IMR-90 (cell line): ENCODE data around the gene PIP5K1B. TPM values are rescaled to one million over a fixed set of nuclear protein-coding genes. Genes with fewer than 3 reads are reported as not detected.

ENCODE experiments used
- ATAC-seq: fragments of 200-7000 bp; cut with Tn5 transposase; 2 replicates; pipeline ENCODE4 v1.9.1; 2020; ENCODE audit warnings: low read depth, mild to moderate bottlenecking, moderate library complexity
- BruUV-seq: library from RNA; stranded (reverse); fragments of 400-500 nt; replicated peaks from 2 replicates; lab custom pipeline; 2021; lab: Mats Ljungman, UMichigan
- CTCF ChIA-PET: fragments of 300-600 bp; formaldehyde crosslinking; extraction: SDS; loops from one replicate; lab custom pipeline; 2021; ENCODE audit warnings: antibody characterized with exemption; lab: Yijun Ruan, JAX
- POLR2A ChIA-PET: fragments of 300-600 bp; sonication (Branson Sonifier 250); formaldehyde crosslinking; loops from one replicate; lab custom pipeline; 2022; ENCODE audit warnings: antibody characterized with exemption; ENCODE audit not compliant: unreplicated experiment; lab: Charles Lee
- DNase-seq: peaks from one replicate; pipeline ENCODE4 v3.0.0; 2013
- H2AFZ ChIP-seq: replicated peaks from 2 replicates; pipeline ENCODE3; 2013; ENCODE audit warnings: low read length, mild to moderate bottlenecking; ENCODE audit not compliant: poor library complexity
- H2AK5ac ChIP-seq: 2 replicates; pipeline ENCODE4 v1.6.1; 2013; ENCODE audit warnings: low read depth, low read length, inconsistent platforms
- H2AK9ac ChIP-seq: replicated peaks from 2 replicates; pipeline ENCODE3; 2013; ENCODE audit warnings: mild to moderate bottlenecking, low read depth, low read length, moderate library complexity; ENCODE audit not compliant: poor library complexity
- H2BK120ac ChIP-seq: 2 replicates; pipeline ENCODE4 v1.6.1; 2013; ENCODE audit warnings: low read depth, low read length, inconsistent platforms
- H2BK15ac ChIP-seq: 3 replicates; pipeline ENCODE4 v1.6.1; 2013; ENCODE audit warnings: low read depth, low read length, inconsistent platforms
- H2BK20ac ChIP-seq: 2 replicates; pipeline ENCODE4 v1.6.1; 2013; ENCODE audit warnings: low read depth, mild to moderate bottlenecking, inconsistent platforms, low read length, moderate library complexity
- H2BK5ac ChIP-seq: 2 replicates; pipeline ENCODE4 v1.6.1; 2013; ENCODE audit warnings: mild to moderate bottlenecking, low read depth, low read length, inconsistent platforms; ENCODE audit not compliant: poor library complexity, severe bottlenecking
- H3K14ac ChIP-seq: replicated peaks from 2 replicates; pipeline ENCODE4 v1.6.1; 2013; ENCODE audit warnings: low read depth, low read length, inconsistent platforms
- H3K18ac ChIP-seq: 2 replicates; pipeline ENCODE4 v1.6.1; 2013; ENCODE audit warnings: low read depth, low read length, control low read depth
- H3K23ac ChIP-seq: 2 replicates; pipeline ENCODE4 v1.6.1; 2013; ENCODE audit warnings: low read depth, low read length, inconsistent platforms
- H3K27ac ChIP-seq: 2 replicates; pipeline ENCODE4 v1.5.1; 2013; ENCODE audit warnings: mild to moderate bottlenecking, control low read depth, low read length; ENCODE audit not compliant: insufficient read depth
- H3K27me3 ChIP-seq: 2 replicates; pipeline ENCODE4 v1.6.1; 2013; ENCODE audit warnings: low read length; ENCODE audit not compliant: control insufficient read depth, insufficient read depth
- H3K36me3 ChIP-seq: 2 replicates; pipeline ENCODE4 v1.6.1; 2013; ENCODE audit warnings: low read length, mixed read lengths; ENCODE audit not compliant: control insufficient read depth, insufficient read depth
- H3K4ac ChIP-seq: 2 replicates; pipeline ENCODE4 v1.6.1; 2013; ENCODE audit warnings: low read depth, low read length, inconsistent platforms
- H3K4me1 ChIP-seq: 2 replicates; pipeline ENCODE4 v1.6.1; 2013; ENCODE audit warnings: low read length, mixed read lengths; ENCODE audit not compliant: control insufficient read depth, insufficient read depth
- H3K4me2 ChIP-seq: 2 replicates; pipeline ENCODE4 v1.6.1; 2013; ENCODE audit warnings: low read depth, mild to moderate bottlenecking, control low read depth, low read length, moderate library complexity
- H3K4me3 ChIP-seq: 2 replicates; pipeline ENCODE4 v1.5.1; 2013; ENCODE audit warnings: low read depth, mild to moderate bottlenecking, control low read depth, low read length, moderate library complexity; ENCODE audit not compliant: insufficient read depth
- H3K56ac ChIP-seq: 2 replicates; pipeline ENCODE4 v1.6.1; 2013; ENCODE audit warnings: low read length, inconsistent platforms; ENCODE audit not compliant: insufficient read depth; ENCODE audit errors: extremely low read depth
- H3K79me1 ChIP-seq, 2 experiments: 2 replicates each; pipeline ENCODE4 v1.6.1; 2013; ENCODE audit warnings: low read length in 2 of 2, inconsistent platforms in 1 of 2, low read depth in 1 of 2
- H3K9ac ChIP-seq: 2 replicates; pipeline ENCODE4 v1.6.1; 2013; ENCODE audit warnings: low read depth, low read length, control low read depth
- H3K9me1 ChIP-seq: 2 replicates; pipeline ENCODE4 v1.6.1; 2013; ENCODE audit warnings: low read length, inconsistent platforms; ENCODE audit not compliant: insufficient read depth
- H3K9me3 ChIP-seq: 2 replicates; pipeline ENCODE4 v1.6.1; 2013; ENCODE audit warnings: low read length; ENCODE audit not compliant: control insufficient read depth, insufficient read depth
- H4K20me1 ChIP-seq: 2 replicates; pipeline ENCODE4 v1.6.1; 2013; ENCODE audit warnings: low read length, inconsistent platforms; ENCODE audit not compliant: insufficient read depth
- H4K5ac ChIP-seq: 2 replicates; pipeline ENCODE4 v1.6.1; 2013; ENCODE audit warnings: mild to moderate bottlenecking, low read depth, low read length, control low read depth
- H4K8ac ChIP-seq, 2 experiments: 2 replicates each; pipeline ENCODE4 v1.6.1; 2013; ENCODE audit warnings: low read depth in 2 of 2, low read length in 2 of 2, control low read depth in 1 of 2, inconsistent platforms in 1 of 2
- H4K91ac ChIP-seq: 2 replicates; pipeline ENCODE4 v1.6.1; 2013; ENCODE audit warnings: low read depth, low read length, inconsistent platforms; ENCODE audit not compliant: insufficient read depth
- BHLHE40 ChIP-seq: fragments of 150-350 bp; IDR thresholded peaks from 2 replicates; pipeline ENCODE4 v1.6.1; 2016; ENCODE audit warnings: mild to moderate bottlenecking, low read depth, low read length
- CEBPB ChIP-seq: IDR thresholded peaks from 2 replicates; pipeline ENCODE4 v1.6.1; 2012; ENCODE audit warnings: low read depth, low read length, improper control_type of control experiment
- CHD1 ChIP-seq: IDR thresholded peaks from 2 replicates; pipeline ENCODE4 v1.6.1; 2012; ENCODE audit warnings: low read depth, low read length, improper control_type of control experiment
- FOS ChIP-seq: fragments of 150-350 bp; IDR thresholded peaks from 2 replicates; pipeline ENCODE4 v1.6.1; 2016; ENCODE audit warnings: low read depth, low read length
- MAFK ChIP-seq: IDR thresholded peaks from 2 replicates; pipeline ENCODE4 v1.6.1; 2012; ENCODE audit warnings: low read depth, low read length, improper control_type of control experiment
- MAZ ChIP-seq: IDR thresholded peaks from 2 replicates; pipeline ENCODE4 v1.6.1; 2012; ENCODE audit warnings: low read depth, mild to moderate bottlenecking, low read length, improper control_type of control experiment, moderate library complexity, borderline replicate concordance
- MXI1 ChIP-seq: IDR thresholded peaks from 2 replicates; pipeline ENCODE4 v1.6.1; 2012; ENCODE audit warnings: low read depth, mild to moderate bottlenecking, low read length, moderate library complexity, borderline replicate concordance
- NFE2L2 ChIP-seq: fragments of 150-350 bp; IDR thresholded peaks from 2 replicates; pipeline ENCODE4 v1.6.1; 2016; ENCODE audit warnings: low read depth, mild to moderate bottlenecking, low read length
- POLR2A ChIP-seq: IDR thresholded peaks from 2 replicates; pipeline ENCODE4 v1.6.1; 2012; ENCODE audit warnings: mild to moderate bottlenecking, low read depth, low read length
- RAD21 ChIP-seq: IDR thresholded peaks from 2 replicates; pipeline ENCODE4 v1.6.1; 2012; ENCODE audit warnings: low read length, improper control_type of control experiment
- RCOR1 ChIP-seq: IDR thresholded peaks from 2 replicates; pipeline ENCODE4 v1.6.1; 2012; ENCODE audit warnings: mild to moderate bottlenecking, low read length, improper control_type of control experiment; ENCODE audit not compliant: insufficient replicate concordance
- RFX5 ChIP-seq: IDR thresholded peaks from 2 replicates; pipeline ENCODE4 v1.8.0; 2012; ENCODE audit warnings: low read depth, mild to moderate bottlenecking, low read length, moderate library complexity
- SMC3 ChIP-seq: fragments of 150-350 bp; IDR thresholded peaks from 2 replicates; pipeline ENCODE4 v1.6.1; 2016; ENCODE audit warnings: low read depth, mild to moderate bottlenecking, antibody characterized with exemption, low read length, moderate library complexity
- WGBS, 2 experiments: methylation state at CpG; one replicate each; pipeline versions ENCODE4 v1.1.5 to v1.1.7; 2013; ENCODE audit warnings: missing lambda C conversion rate in 2 of 2; ENCODE audit not compliant: insufficient read length in 1 of 2; ENCODE audit errors: extremely low coverage in 2 of 2; 5-methylcytosine and 5-hydroxymethylcytosine counted together
- dilution Hi-C: fragments of 300-500 bp; cut with HindIII; formaldehyde crosslinking; loops from one replicate; pipeline ENCODE4 v1.14.3; 2018; ENCODE audit warnings: low sequenced_read_pairs; ENCODE audit not compliant: unreplicated experiment
- in situ Hi-C: fragments of 300-500 bp; cut with MboI; formaldehyde crosslinking; loops from 3 replicates; pipeline ENCODE4 v1.14.3; 2019; ENCODE audit warnings: low sequenced_read_pairs, inconsistent platforms, mixed read lengths
- intact Hi-C: fragments of 100-400 bp; cut with micrococcal nuclease; formaldehyde crosslinking; loops from 2 replicates; pipeline ENCODE4 v1.10.0; 2022
- polyA plus RNA-seq, 3 experiments: library from polyadenylated mRNA; depleted of rRNA; stranded (reverse); fragments of >200 nt; gene quantifications; 2 replicates each; pipeline ENCODE4 v1.2.3, GENCODE V29; 2012; ENCODE audit warnings: low replicate concordance in 1 of 3
- total RNA-seq: library from RNA; depleted of rRNA; stranded (reverse); fragments of >200 nt; gene quantifications from 2 replicates; pipeline ENCODE4 v1.2.3, GENCODE V29; 2012
- TF ChIP-seq, protein P1 (sequence below): fragments of 150-350 bp; IDR thresholded peaks from 2 replicates; pipeline ENCODE4 v1.6.1; 2016; ENCODE audit warnings: low read depth, mild to moderate bottlenecking, low read length, moderate library complexity, borderline replicate concordance
- TF ChIP-seq, protein P2 (sequence below): conservative IDR thresholded peaks from 2 replicates; pipeline ENCODE4 v1.5.1; 2012; ENCODE audit warnings: mild to moderate bottlenecking, low read depth, low read length, improper control_type of control experiment
- TF ChIP-seq, protein P3 (sequence below): fragments of 150-350 bp; IDR thresholded peaks from 2 replicates; pipeline ENCODE4 v1.6.1; 2017; ENCODE audit warnings: mild to moderate bottlenecking, antibody characterized with exemption, low read length, low read depth

The PIP5K1B gene
- total and polyA plus RNA-seq, 2 of the 4 experiments (the other 2 are of a cell fraction): not detected

DNA sequence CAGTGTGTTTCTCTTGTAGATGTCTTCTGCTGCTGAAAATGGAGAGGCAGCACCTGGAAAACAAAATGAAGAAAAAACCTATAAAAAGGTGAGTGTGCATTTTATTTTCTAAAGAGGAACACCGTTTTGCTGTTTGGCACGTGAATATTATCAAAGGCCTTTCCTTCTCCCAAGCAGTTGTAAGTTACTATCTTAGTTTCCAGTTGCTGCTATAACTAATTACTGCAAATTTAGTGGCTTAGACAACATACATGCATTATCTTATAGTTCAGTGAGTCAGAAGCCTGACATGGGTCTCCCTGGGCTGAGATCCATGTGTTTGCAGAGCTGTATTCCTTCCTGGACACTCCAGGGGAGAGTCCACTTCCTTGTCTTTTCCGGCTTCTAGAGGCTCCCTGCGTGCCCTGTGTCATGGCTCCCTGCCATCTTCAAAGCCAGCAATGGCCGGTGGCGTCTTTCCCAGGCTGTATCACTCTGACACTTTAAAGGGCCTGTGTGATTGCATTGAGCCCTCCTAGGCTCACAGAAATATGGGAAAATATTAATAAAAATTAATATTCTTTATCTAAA, 117.6 kb downstream of the PIP5K1B start:
- TF ChIP-seq MAFK (no peak), MAZ (no peak), CHD1 (no peak), CEBPB (no peak), FOS (no peak), SMC3 (no peak), RFX5 (no peak), POLR2A (no peak), BHLHE40 (no peak), NFE2L2 (no peak), RAD21 (no peak), MXI1 (no peak), RCOR1 (no peak)
- TF ChIP-seq, protein P1, sequence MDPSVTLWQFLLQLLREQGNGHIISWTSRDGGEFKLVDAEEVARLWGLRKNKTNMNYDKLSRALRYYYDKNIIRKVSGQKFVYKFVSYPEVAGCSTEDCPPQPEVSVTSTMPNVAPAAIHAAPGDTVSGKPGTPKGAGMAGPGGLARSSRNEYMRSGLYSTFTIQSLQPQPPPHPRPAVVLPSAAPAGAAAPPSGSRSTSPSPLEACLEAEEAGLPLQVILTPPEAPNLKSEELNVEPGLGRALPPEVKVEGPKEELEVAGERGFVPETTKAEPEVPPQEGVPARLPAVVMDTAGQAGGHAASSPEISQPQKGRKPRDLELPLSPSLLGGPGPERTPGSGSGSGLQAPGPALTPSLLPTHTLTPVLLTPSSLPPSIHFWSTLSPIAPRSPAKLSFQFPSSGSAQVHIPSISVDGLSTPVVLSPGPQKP: no peak
- TF ChIP-seq, protein P2, sequence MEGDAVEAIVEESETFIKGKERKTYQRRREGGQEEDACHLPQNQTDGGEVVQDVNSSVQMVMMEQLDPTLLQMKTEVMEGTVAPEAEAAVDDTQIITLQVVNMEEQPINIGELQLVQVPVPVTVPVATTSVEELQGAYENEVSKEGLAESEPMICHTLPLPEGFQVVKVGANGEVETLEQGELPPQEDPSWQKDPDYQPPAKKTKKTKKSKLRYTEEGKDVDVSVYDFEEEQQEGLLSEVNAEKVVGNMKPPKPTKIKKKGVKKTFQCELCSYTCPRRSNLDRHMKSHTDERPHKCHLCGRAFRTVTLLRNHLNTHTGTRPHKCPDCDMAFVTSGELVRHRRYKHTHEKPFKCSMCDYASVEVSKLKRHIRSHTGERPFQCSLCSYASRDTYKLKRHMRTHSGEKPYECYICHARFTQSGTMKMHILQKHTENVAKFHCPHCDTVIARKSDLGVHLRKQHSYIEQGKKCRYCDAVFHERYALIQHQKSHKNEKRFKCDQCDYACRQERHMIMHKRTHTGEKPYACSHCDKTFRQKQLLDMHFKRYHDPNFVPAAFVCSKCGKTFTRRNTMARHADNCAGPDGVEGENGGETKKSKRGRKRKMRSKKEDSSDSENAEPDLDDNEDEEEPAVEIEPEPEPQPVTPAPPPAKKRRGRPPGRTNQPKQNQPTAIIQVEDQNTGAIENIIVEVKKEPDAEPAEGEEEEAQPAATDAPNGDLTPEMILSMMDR: no peak
- TF ChIP-seq, protein P3, sequence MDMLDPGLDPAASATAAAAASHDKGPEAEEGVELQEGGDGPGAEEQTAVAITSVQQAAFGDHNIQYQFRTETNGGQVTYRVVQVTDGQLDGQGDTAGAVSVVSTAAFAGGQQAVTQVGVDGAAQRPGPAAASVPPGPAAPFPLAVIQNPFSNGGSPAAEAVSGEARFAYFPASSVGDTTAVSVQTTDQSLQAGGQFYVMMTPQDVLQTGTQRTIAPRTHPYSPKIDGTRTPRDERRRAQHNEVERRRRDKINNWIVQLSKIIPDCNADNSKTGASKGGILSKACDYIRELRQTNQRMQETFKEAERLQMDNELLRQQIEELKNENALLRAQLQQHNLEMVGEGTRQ: no peak
- Histone ChIP-seq H3K9me1 (no peaks in the 10 kb centered on the region), H3K9ac (no peak overlapping the region), H3K4me3 (no peak overlapping the region), H3K23ac (no peak overlapping the region), H3K27ac (no peak overlapping the region), H4K91ac (no peak overlapping the region), H3K36me3 (no peaks in the 10 kb centered on the region), H2BK120ac (no peak overlapping the region), H3K18ac (no peak overlapping the region), H4K8ac (no peak overlapping the region), H3K79me1 (no peaks in the 10 kb centered on the region), H3K4ac (no peak overlapping the region), H2AK9ac (no peak overlapping the region), H3K4me1 (no peaks in the 10 kb centered on the region), H2AK5ac (no peak overlapping the region), H3K27me3 (no peaks in the 10 kb centered on the region), H2BK5ac (no peak overlapping the region), H2BK15ac (no peak overlapping the region), H4K5ac (no peak overlapping the region), H3K9me3 (no peaks in the 10 kb centered on the region), H4K20me1 (no peaks in the 10 kb centered on the region), H2BK20ac (no peak overlapping the region), H2AFZ (no peak overlapping the region), H3K14ac (no peak overlapping the region), H3K56ac (no peak overlapping the region), H3K4me2 (no peak overlapping the region)
- POLR2A ChIA-PET: no interaction called here
- dilution Hi-C loops: no loop called here
- BruUV-seq: no TSS peak
- whole genome bisulfite sequencing, 2 experiments: 0% methylated on average over 2 of the region's 6 CpGs; no CpG with 5 or more reads in 1 of the 2 experiments
- DNase-seq (no peak), ATAC-seq (no peak)
- in situ Hi-C loops: no loop called here
- intact Hi-C loops: no loop called here
- CTCF ChIA-PET: interaction anchor here (1.0 kb wide), 1 partner anchor 9 kb away, joined by 3 read pairs; no protein-coding TSS in a partner anchor
